NCI-H2081 treated with DMSO at 0.1 percent for 48 hours (cell line): ENCODE measurements around the gene ZNRF1.

ENCODE experiments used
- DNase-seq: peaks from one replicate; lab custom pipeline; 2025; lab: John Stamatoyannopoulos, UW

Gene ZNRF1

GRCh38 chr16:75027520-75028300 is 28.9 kb downstream of the ZNRF1 start:
- DNase-seq: no peak

- no peak for DNase-seq
Observed at GRCh38 chr16:75028544-75029135, 29.8 kb downstream of the ZNRF1 start.

- no peak for DNase-seq
Observed at GRCh38 chr16:75029854-75030253, 31.0 kb downstream of the ZNRF1 start.

- DNase-seq: no peak
Observed at GRCh38 chr16:75032655-75033054, 33.8 kb downstream of the ZNRF1 start.

- DNase-seq: no peak
Observed at GRCh38 chr16:75035410-75035968, 36.7 kb downstream of the ZNRF1 start.

- no peak for DNase-seq
Observed at GRCh38 chr16:75038036-75038858, 39.4 kb downstream of the ZNRF1 start.

GRCh38 chr16:75039941-75040340 is 41.1 kb downstream of the ZNRF1 start:
- no peak for DNase-seq

- DNase-seq: no peak
Observed at GRCh38 chr16:75042426-75043174, 43.8 kb downstream of the ZNRF1 start.

GRCh38 chr16:75043175-75043895 is 44.5 kb downstream of the ZNRF1 start:
- DNase-seq: no peak

- no peak for DNase-seq
Observed at GRCh38 chr16:75044800-75045361, 46.1 kb downstream of the ZNRF1 start.

- DNase-seq: no peak
Observed at GRCh38 chr16:75045424-75045823, 46.6 kb downstream of the ZNRF1 start.

GRCh38 chr16:75048054-75048453 is 49.2 kb downstream of the ZNRF1 start:
- DNase-seq: no peak

GRCh38 chr16:75048530-75048929 is 49.7 kb downstream of the ZNRF1 start:
- DNase-seq: no peak

- DNase-seq: no peak
Observed at GRCh38 chr16:75052481-75053202, 53.8 kb downstream of the ZNRF1 start.

GRCh38 chr16:75053791-75054555 is 55.1 kb downstream of the ZNRF1 start:
- DNase-seq: no peak

GRCh38 chr16:75054556-75054947 is 55.7 kb downstream of the ZNRF1 start:
- DNase-seq: no peak

- no peak for DNase-seq
Observed at GRCh38 chr16:75058806-75059205, 60.0 kb downstream of the ZNRF1 start.

GRCh38 chr16:75059411-75059810 is 60.6 kb downstream of the ZNRF1 start:
- no peak for DNase-seq

- DNase-seq: no peak
Observed at GRCh38 chr16:75060723-75061122, 61.9 kb downstream of the ZNRF1 start.
